GM21723 (cell line): Measurements from ENCODE around the gene ZNF407.
A peak's percentile ranks its signal among the peaks of the same experiment; 100 is the strongest.

Experiments
- ATAC-seq: cut with Tn5 transposase; IDR thresholded peaks from one replicate; pipeline ENCODE4 v1.9.1; 2021; ENCODE audit warnings: mild to moderate bottlenecking, moderate library complexity; ENCODE audit not compliant: unreplicated experiment

ZNF407 gene

GRCh38 chr18:74626049-74626874, 28.6 kb downstream of the ZNF407 start:
- no peak for ATAC-seq

GRCh38 chr18:74630804-74631203, 33.1 kb downstream of the ZNF407 start:
- no peak for ATAC-seq

- no peak for ATAC-seq
These were observed 33.5 kb downstream of the ZNF407 start for GRCh38 chr18:74631212-74631611.

GRCh38 chr18:74631623-74632350, 34.1 kb downstream of the ZNF407 start:
- no peak for ATAC-seq

- no peak for ATAC-seq
These were observed 34.6 kb downstream of the ZNF407 start for GRCh38 chr18:74632351-74632679.

- ATAC-seq: no peak
These were observed 35.2 kb downstream of the ZNF407 start for GRCh38 chr18:74632856-74633255.

GRCh38 chr18:74633652-74634352, 36.1 kb downstream of the ZNF407 start:
- no peak for ATAC-seq

GRCh38 chr18:74635224-74635975, 37.7 kb downstream of the ZNF407 start:
- no peak for ATAC-seq

GRCh38 chr18:74637070-74637469, 39.4 kb downstream of the ZNF407 start:
- no peak for ATAC-seq

GRCh38 chr18:74638210-74638609, 40.5 kb downstream of the ZNF407 start:
- no peak for ATAC-seq

- ATAC-seq: no peak
These were observed 47.0 kb downstream of the ZNF407 start for GRCh38 chr18:74644713-74645112.

- no peak for ATAC-seq
These were observed 48.0 kb downstream of the ZNF407 start for GRCh38 chr18:74645679-74646078.

GRCh38 chr18:74651327-74652128, 53.9 kb downstream of the ZNF407 start:
- ATAC-seq: no peak

GRCh38 chr18:74652392-74652988, 54.8 kb downstream of the ZNF407 start:
- peak; percentile 60 for ATAC-seq

GRCh38 chr18:74654638-74655037, 57.0 kb downstream of the ZNF407 start:
- no peak for ATAC-seq

- ATAC-seq: no peak
These were observed 63.3 kb downstream of the ZNF407 start for GRCh38 chr18:74661008-74661407.

- no peak for ATAC-seq
These were observed 64.0 kb downstream of the ZNF407 start for GRCh38 chr18:74661691-74662090.

- ATAC-seq: no peak
These were observed 65.0 kb downstream of the ZNF407 start for GRCh38 chr18:74662622-74663021.

- no peak for ATAC-seq
These were observed 67.7 kb downstream of the ZNF407 start for GRCh38 chr18:74665346-74665745.

GRCh38 chr18:74665905-74666304, 68.2 kb downstream of the ZNF407 start:
- no peak for ATAC-seq
